SH-SY5Y (cell line): ENCODE results near the gene GCM1.

Experiments used
- GATA2 ChIP-seq: IDR thresholded peaks from 2 replicates; pipeline ENCODE4 v1.6.1; 2011; ENCODE audit warnings: mild to moderate bottlenecking, low read depth, low read length
- GATA3 ChIP-seq: IDR thresholded peaks from 2 replicates; pipeline ENCODE4 v1.6.1; 2011; ENCODE audit warnings: low read depth, mild to moderate bottlenecking, low read length, moderate library complexity

GRCh38 chr6:53119349-53119748, 29.3 kb downstream of the GCM1 start:
- TF ChIP-seq GATA2 (no peak), GATA3 (no peak)
